Measurements from ENCODE around the gene REXO5.

The REXO5 gene

GRCh38 chr16:20774703-20775362 lies 31.5 kb upstream of the REXO5 start:
- DNase-seq (ENCODE audit: low read depth) = no peak
- no peak overlapping the region for H3K4me3 ChIP-seq (ENCODE audit: control insufficient read depth, low read depth, low read length)
- TF ChIP-seq CTCF (IDR thresholded peaks at IDR 0.05; ENCODE audit: control insufficient read depth, insufficient read depth, low read depth, low read length, missing control alignments) = peak; percentile 87

- TF ChIP-seq CTCF (IDR thresholded peaks at IDR 0.05; ENCODE audit: control insufficient read depth, insufficient read depth, low read depth, low read length, missing control alignments) = no peak
- DNase-seq (ENCODE audit: low read depth) = no peak
- H3K4me3 ChIP-seq (ENCODE audit: control insufficient read depth, low read depth, low read length) = no peak overlapping the region
Observed at GRCh38 chr16:20781697-20782096, 24.6 kb upstream of the REXO5 start.

- no peak for DNase-seq (ENCODE audit: low read depth)
- no peak overlapping the region for H3K4me3 ChIP-seq (ENCODE audit: control insufficient read depth, low read depth, low read length)
- no peak for TF ChIP-seq CTCF (IDR thresholded peaks at IDR 0.05; ENCODE audit: control insufficient read depth, insufficient read depth, low read depth, low read length, missing control alignments)
Observed at GRCh38 chr16:20782470-20782869, 23.9 kb upstream of the REXO5 start.

GRCh38 chr16:20784204-20784603 lies 22.1 kb upstream of the REXO5 start:
- TF ChIP-seq CTCF (IDR thresholded peaks at IDR 0.05; ENCODE audit: control insufficient read depth, insufficient read depth, low read depth, low read length, missing control alignments) = no peak
- DNase-seq (ENCODE audit: low read depth) = no peak
- no peak overlapping the region for H3K4me3 ChIP-seq (ENCODE audit: control insufficient read depth, low read depth, low read length)

GRCh38 chr16:20789130-20789529 lies 17.2 kb upstream of the REXO5 start:
- TF ChIP-seq CTCF (IDR thresholded peaks at IDR 0.05; ENCODE audit: control insufficient read depth, insufficient read depth, low read depth, low read length, missing control alignments) = no peak
- H3K4me3 ChIP-seq (ENCODE audit: control insufficient read depth, low read depth, low read length) = no peak overlapping the region
- no peak for DNase-seq (ENCODE audit: low read depth)

GRCh38 chr16:20791923-20792612 lies 14.3 kb upstream of the REXO5 start:
- TF ChIP-seq CTCF (IDR thresholded peaks at IDR 0.05; ENCODE audit: control insufficient read depth, insufficient read depth, low read depth, low read length, missing control alignments) = no peak
- no peak overlapping the region for H3K4me3 ChIP-seq (ENCODE audit: control insufficient read depth, low read depth, low read length)
- DNase-seq (ENCODE audit: low read depth) = no peak

All from AG09309 (cell line).